Aorta (tissue), 5 donors: Measurements from ENCODE around the gene PRKD1. TPM values are rescaled to one million over a fixed set of nuclear protein-coding genes. Genes with fewer than 3 reads are reported as not detected.

Experiments used
- ATAC-seq: fragments of 200-7000 bp; cut with Tn5 transposase; one replicate; pipeline ENCODE4 v1.9.1; 2022; ENCODE audit warnings: moderate library complexity; ENCODE audit not compliant: low FRiP score
- DNase-seq, 2 donors: peaks; one replicate each; pipeline ENCODE4 v3.0.0-alpha.2; 2020
- H3K27ac ChIP-seq, 2 donors: one replicate each; pipeline ENCODE4 v1.5.1; 2013; ENCODE audit warnings: low read length in 2 of 2, mild to moderate bottlenecking in 2 of 2, moderate library complexity in 2 of 2, control low read depth in 1 of 2, inconsistent platforms in 1 of 2, low read depth in 1 of 2
- H3K27me3 ChIP-seq, 2 donors: one replicate each; pipeline ENCODE4 v1.6.1; 2013; ENCODE audit warnings: control low read depth in 1 of 2, low read length in 1 of 2, mild to moderate bottlenecking in 1 of 2, moderate library complexity in 1 of 2; ENCODE audit not compliant: insufficient read depth in 2 of 2, control insufficient read depth in 1 of 2
- H3K36me3 ChIP-seq, 2 donors: one replicate each; pipeline ENCODE4 v1.6.1; 2013; ENCODE audit warnings: control low read depth in 1 of 2, low read length in 1 of 2, mild to moderate bottlenecking in 1 of 2; ENCODE audit not compliant: insufficient read depth in 2 of 2, control insufficient read depth in 1 of 2
- H3K4me1 ChIP-seq, 2 donors: one replicate each; pipeline ENCODE4 v1.6.1; 2013; ENCODE audit warnings: low read length in 2 of 2, control low read depth in 1 of 2, mild to moderate bottlenecking in 1 of 2, moderate library complexity in 1 of 2; ENCODE audit not compliant: insufficient read depth in 2 of 2, control insufficient read depth in 1 of 2
- H3K4me3 ChIP-seq, 2 donors: one replicate each; pipeline ENCODE4 v1.5.1; 2013; ENCODE audit warnings: low read length in 2 of 2, control low read depth in 1 of 2, mild to moderate bottlenecking in 1 of 2
- H3K9me3 ChIP-seq: one replicate; pipeline ENCODE4 v1.6.1; 2013; ENCODE audit warnings: mild to moderate bottlenecking, low read length; ENCODE audit not compliant: control insufficient read depth
- WGBS, 2 donors: extraction: QIAGEN DNeasy Blood & Tissue Kit; methylation state at CpG; one replicate each; pipeline ENCODE4 v1.1.7; 2013; 5-methylcytosine and 5-hydroxymethylcytosine counted together
- intact Hi-C, 2 donors: fragments of 100-400 bp; cut with DNase I; formaldehyde crosslinking; loops; one replicate each; pipeline versions ENCODE4 v1.14.2 to v1.15.0; 2022
- polyA plus RNA-seq, 2 donors: library from polyadenylated mRNA; stranded (reverse); fragments of 200-250 nt; gene quantifications; one replicate each; pipeline ENCODE4 v1.2.3, GENCODE V29; 2013
- total RNA-seq, 2 donors: library from RNA; stranded (reverse); fragmentation: NEBNext Ultra II Directional; extraction: Animal tissue kit (Norgen Biotek cat#: 25700); gene quantifications; one replicate each; pipeline ENCODE4 v1.2.1, GENCODE V29; 2021
- donor health status: healthy with polysubstance abuse.
- donor health status: Bipolar disorder and iron deficiency.
- donor health status: DM: no; HTN: no; CAD: no.
- donor health status: DM: no; HTN: no; CAD: no.
- donor health status: DM: yes; HTN: yes; CAD: no.

The PRKD1 gene
- total and polyA plus RNA-seq, 4 donors = 6.9 to 27.9 (median 21.7) TPM

DNA sequence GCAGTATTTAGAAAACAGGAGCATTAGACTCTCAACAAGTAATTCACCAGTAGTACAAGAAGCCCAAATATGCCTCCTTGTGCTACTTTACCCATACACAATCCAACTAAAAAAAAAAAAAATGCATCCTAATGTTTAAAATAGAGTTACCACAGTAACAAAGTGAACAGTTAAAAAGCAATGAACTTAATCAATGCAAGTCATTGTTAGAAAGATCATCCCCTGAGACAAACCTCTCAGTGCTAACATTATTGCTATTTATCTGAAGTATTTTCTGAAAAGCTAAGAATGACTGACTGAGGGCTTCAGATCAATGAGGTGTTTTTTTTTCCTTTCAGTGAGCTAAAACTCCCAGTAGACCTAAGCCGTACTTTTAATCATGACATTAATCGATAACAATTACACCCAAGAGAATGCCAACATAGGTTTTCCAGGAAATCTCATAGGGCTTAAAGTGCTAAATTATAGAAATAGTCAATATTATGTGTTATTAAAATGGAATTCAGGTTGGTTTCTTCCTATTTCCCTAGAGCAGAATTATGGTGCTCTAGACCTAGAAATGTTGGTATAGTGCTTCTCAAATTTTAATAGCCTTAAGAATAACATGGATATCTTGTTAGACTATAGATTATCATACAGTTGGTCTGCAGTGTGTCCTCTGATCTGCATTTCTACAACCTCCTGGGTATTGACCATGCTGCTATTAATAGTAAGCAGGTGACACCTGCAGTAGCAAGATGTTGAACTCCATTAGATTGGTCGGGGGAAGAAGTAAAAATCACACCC, 123.0 kb downstream of the PRKD1 start:
- H3K36me3 ChIP-seq = no peaks in the 10 kb centered on the region
- no peaks in the 10 kb centered on the region for H3K9me3 ChIP-seq
- intact Hi-C loops = no loop called here
- no peak overlapping the region for H3K27ac ChIP-seq
- H3K4me3 ChIP-seq = no peak overlapping the region
- H3K27me3 ChIP-seq = no peaks in the 10 kb centered on the region
- no peak for ATAC-seq
- peaks cover 0 to 2% of the 10 kb centered on the region in 2 donors for H3K4me1 ChIP-seq
- DNase-seq = no peak
- 92 to 95% methylated on average over 3 of the region's 3 CpGs for WGBS, 2 donors

DNA sequence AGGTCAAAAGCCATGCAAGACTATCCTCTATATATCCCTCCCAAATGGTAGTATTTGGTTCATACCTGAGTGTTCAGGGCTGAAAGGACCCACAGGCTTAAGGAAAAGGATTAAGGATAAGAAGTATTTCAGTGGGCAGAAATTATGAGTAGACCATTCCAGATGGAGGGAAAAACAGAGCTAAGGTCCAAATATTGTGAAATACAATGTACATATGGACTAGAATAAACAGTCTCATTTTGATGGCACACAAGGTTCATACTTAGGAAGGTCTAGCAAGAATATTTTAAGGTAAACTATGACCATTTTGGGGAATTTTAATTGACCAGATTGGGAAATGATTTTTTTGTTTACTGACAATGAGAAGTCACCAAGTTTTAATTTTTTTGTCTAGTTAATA, 124.6 kb downstream of the PRKD1 start:
- H3K4me1 ChIP-seq = peaks cover 2% of the 10 kb centered on the region in 2 donors
- H3K27ac ChIP-seq = no peak overlapping the region
- intact Hi-C loops = no loop called here
- no peak for ATAC-seq
- no peaks in the 10 kb centered on the region for H3K9me3 ChIP-seq
- no peaks in the 10 kb centered on the region for H3K36me3 ChIP-seq
- no peak for DNase-seq
- no peak overlapping the region for H3K4me3 ChIP-seq
- H3K27me3 ChIP-seq = no peaks in the 10 kb centered on the region

DNA sequence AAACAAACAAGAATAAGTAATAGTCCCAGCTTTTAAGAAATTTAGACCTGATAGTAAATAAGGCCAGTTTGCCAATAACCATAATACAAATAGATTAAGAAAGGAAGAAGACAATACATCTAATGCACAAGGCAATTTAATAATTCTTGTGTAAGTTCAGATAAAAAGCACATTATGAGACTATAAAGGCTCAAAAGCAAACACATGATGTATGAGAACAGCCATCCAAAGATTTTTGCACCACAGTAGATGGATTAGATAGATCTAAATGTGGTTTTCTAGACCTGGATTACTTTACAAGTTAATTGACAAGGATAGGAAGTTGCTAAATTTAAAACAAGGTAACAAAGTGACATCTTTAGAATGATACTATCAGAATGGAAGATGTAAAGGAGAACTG, 125.4 kb downstream of the PRKD1 start:
- H3K4me1 ChIP-seq = peaks cover 2% of the 10 kb centered on the region in 2 donors
- no peaks in the 10 kb centered on the region for H3K36me3 ChIP-seq
- no peaks in the 10 kb centered on the region for H3K27me3 ChIP-seq
- no peaks in the 10 kb centered on the region for H3K9me3 ChIP-seq
- no peak overlapping the region for H3K27ac ChIP-seq
- no peak for DNase-seq
- no peak overlapping the region for H3K4me3 ChIP-seq
- no peak for ATAC-seq
- intact Hi-C loops = no loop called here

DNA sequence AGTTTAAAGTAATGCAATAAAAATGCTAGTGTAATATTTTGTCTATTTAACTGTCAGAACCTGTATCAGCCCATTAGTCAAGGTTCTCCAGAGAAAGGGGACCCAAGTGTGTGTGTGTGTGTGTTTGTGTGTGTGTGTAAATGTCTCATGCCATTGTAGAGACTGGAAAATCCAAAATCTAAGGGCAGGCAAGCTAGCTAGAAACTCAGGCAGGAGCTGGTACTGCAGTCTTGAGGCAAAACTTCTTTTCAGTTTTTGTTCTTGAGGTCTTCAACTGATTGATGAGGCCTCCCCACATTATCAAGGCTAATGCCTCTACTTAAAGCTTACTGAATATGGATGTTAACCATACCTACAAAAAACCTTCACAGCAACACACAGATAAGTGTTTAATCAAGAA, 126.7 kb downstream of the PRKD1 start:
- ATAC-seq (no peak), DNase-seq (no peak)
- no peak overlapping the region for H3K27ac ChIP-seq
- peaks cover 2% of the 10 kb centered on the region in 2 donors for H3K4me1 ChIP-seq
- H3K9me3 ChIP-seq = no peaks in the 10 kb centered on the region
- intact Hi-C loops = no loop called here
- no peaks in the 10 kb centered on the region for H3K27me3 ChIP-seq
- no peaks in the 10 kb centered on the region for H3K36me3 ChIP-seq
- no peak overlapping the region for H3K4me3 ChIP-seq

DNA sequence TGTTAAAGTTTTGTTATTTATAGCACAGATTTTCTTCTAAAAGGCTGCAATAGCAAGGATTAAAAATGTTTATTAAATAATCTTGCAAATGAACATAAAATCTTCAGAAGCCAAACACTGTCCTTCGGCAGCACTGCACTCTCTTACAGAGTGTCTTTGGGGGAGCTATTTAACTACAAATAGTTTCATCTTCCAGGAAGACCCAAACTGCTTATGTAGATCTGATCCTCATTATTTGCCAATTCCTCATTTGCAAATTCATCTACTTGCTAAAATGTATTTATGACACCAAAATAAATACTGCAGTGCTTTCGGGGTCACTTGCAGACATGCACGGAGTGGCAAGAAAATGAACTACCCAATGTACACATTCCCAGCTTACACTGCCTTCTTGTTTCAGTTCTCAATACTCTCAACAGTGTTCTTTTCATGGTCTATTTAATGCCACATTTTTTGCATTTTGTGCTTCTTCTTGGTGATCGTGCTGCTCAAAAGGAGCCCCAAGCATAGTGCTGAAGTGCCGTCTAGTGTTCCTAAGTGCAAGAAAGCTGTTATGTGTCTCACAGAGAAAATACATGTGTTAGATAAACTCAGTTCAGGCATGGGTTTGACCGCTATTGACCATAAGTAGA, 128.1 kb downstream of the PRKD1 start:
- no peak for DNase-seq
- intact Hi-C loops = no loop called here

DNA sequence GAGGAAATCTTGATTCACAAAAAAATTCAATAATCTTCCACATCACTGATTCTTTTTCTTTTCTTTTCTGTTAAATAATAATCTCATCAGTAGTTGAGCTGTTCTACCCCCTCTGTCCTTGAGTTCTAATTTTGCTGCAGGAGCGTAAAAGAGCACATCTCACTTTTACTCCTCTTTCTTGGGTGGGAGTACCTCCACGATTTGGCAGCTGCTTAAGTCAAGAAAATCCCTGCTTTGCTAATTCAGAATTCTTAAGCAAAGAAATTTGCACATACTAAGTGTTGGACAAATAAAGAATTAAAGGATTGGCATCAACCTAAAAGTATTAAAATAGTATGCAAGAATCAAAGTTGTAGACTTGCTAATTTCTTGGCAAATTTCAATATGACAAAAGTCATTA, 128.8 kb downstream of the PRKD1 start:
- Histone ChIP-seq H3K4me1 (peaks cover 2% of the 10 kb centered on the region in 2 donors), H3K9me3 (no peaks in the 10 kb centered on the region), H3K36me3 (no peaks in the 10 kb centered on the region), H3K4me3 (no peak overlapping the region), H3K27ac (no peak overlapping the region), H3K27me3 (no peaks in the 10 kb centered on the region)
- no peak for DNase-seq
- intact Hi-C loops = no loop called here
- no peak for ATAC-seq
- WGBS, 2 donors = 90 to 92% methylated on average over 2 of the region's 2 CpGs

More for the DNA sequence above, 128.1 kb downstream of the PRKD1 start:
- no peak for ATAC-seq
- Histone ChIP-seq H3K27me3 (no peaks in the 10 kb centered on the region), H3K9me3 (no peaks in the 10 kb centered on the region), H3K4me1 (peaks cover 2% of the 10 kb centered on the region in 2 donors), H3K4me3 (no peak overlapping the region), H3K36me3 (no peaks in the 10 kb centered on the region), H3K27ac (no peak overlapping the region)
- 84 to 88% methylated on average over 6 of the region's 6 CpGs for WGBS, 2 donors

DNA sequence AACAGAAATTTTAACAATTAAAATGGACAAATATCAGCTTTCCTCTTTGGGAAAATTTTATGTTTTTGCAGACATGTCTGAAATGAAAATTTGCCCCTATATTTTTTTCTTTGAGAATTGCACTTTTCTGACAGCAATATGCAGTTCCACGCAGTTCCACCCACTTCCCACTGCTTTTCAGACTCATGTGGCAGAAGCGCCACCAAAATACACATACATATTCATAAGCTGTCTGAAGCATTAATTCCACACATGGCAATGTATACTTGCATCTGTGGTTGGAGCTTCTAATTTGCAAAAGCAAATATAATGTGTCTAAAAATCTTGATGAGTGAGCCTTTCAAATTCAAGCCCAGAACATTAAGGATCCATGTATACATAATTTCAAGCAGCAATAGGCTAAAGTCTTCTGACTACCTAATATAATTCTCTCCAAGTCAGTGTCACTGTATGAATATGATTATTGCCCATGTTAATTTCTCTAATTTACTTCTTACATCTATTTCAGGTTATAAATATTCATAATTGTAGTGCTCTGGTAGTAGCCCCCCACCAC, 129.5 kb downstream of the PRKD1 start:
- H3K36me3 ChIP-seq = no peaks in the 10 kb centered on the region

DNA sequence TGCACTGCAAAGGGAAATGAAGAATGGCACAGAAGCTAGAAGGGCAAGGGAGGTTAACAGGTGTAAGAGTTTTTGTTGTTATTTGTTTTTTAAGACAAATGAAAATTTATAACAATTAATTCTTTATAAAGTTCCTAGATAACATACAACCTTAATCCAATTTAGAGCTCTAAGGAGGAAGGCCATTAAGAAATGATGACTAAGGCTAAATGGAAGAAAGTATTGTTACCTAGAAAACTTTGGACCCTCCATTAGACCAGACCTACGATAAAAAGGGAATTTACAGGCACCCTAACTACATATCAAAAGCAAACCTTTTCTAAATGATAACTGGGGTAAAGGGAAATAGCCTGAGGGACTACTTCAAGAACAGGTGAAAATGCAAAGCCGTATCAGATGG, 130.8 kb downstream of the PRKD1 start:
- WGBS, 2 donors = 93 to 94% methylated on average over 2 of the region's 2 CpGs
- no peak for ATAC-seq

More for the DNA sequence above, 129.5 kb downstream of the PRKD1 start:
- Histone ChIP-seq H3K4me3 (no peak overlapping the region), H3K4me1 (peaks cover 2% of the 10 kb centered on the region in 2 donors), H3K9me3 (no peaks in the 10 kb centered on the region), H3K27me3 (no peaks in the 10 kb centered on the region), H3K27ac (no peak overlapping the region)
- no peak for ATAC-seq
- DNase-seq = no peak
- intact Hi-C loops = no loop called here
- 98% methylated on average over 2 of the region's 2 CpGs for WGBS, 2 donors

DNA sequence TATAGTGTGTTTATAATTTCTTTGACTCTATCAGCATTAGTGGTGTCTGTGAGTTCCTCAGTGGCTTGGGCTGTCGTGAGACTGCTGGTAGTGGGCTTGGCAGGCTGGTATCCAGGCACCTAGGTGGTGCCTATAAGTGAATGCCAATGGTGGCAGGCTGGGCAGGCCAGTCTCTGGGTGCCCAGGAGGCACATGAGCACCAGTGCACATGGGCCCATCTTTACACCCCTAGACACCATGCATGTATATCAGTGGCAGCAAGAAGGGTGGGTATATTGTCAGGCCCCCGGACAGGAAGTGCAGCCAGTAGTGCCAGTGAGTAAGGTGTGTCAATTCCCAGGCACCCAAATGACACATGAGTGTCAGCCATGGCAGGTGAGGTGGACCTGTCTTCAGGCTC, 138.2 kb downstream of the PRKD1 start:
- intact Hi-C loops = no loop called here
- no peaks in the 10 kb centered on the region for H3K36me3 ChIP-seq
- H3K4me1 ChIP-seq = no peaks in the 10 kb centered on the region
- DNase-seq (no peak), ATAC-seq (no peak)
- no peak overlapping the region for H3K27ac ChIP-seq
- 95% methylated on average over 2 of the region's 2 CpGs for WGBS, 2 donors
- H3K9me3 ChIP-seq = no peaks in the 10 kb centered on the region
- H3K27me3 ChIP-seq = no peaks in the 10 kb centered on the region
- H3K4me3 ChIP-seq = no peak overlapping the region

More for the DNA sequence above, 130.8 kb downstream of the PRKD1 start:
- Histone ChIP-seq H3K9me3 (no peaks in the 10 kb centered on the region), H3K27ac (no peak overlapping the region), H3K27me3 (no peaks in the 10 kb centered on the region), H3K36me3 (no peaks in the 10 kb centered on the region), H3K4me3 (no peak overlapping the region), H3K4me1 (peaks cover 2% of the 10 kb centered on the region in 2 donors)
- DNase-seq = no peak
- intact Hi-C loops = no loop called here
